IgD-negative memory B cell (primary cell): ENCODE results near the gene CPNE9. TPM values are rescaled to one million over a fixed set of nuclear protein-coding genes. Genes with fewer than 3 reads are reported as not detected.
A peak's percentile ranks its signal among the peaks of the same experiment; 100 is the strongest.
"Not testable (repeated sequence)": the region's sequence is repeated elsewhere in the genome, so short reads cannot be mapped to it uniquely, and the experiment has no call there.

ENCODE experiments used
- H3K27ac Mint-ChIP-seq, 3 donors: one replicate each; pipeline ENCODE4 v1.8.0; 2020 to 2022; ENCODE audit warnings: mild to moderate bottlenecking in 3 of 3, mixed read lengths in 3 of 3, moderate library complexity in 1 of 3
- H3K27me3 Mint-ChIP-seq: one replicate; pipeline ENCODE4 v1.8.0; 2021; ENCODE audit warnings: mixed read lengths
- H3K36me3 Mint-ChIP-seq: one replicate; pipeline ENCODE4 v1.8.0; 2020; ENCODE audit warnings: mild to moderate bottlenecking, mixed read lengths
- H3K4me1 Mint-ChIP-seq, 3 donors: one replicate each; pipeline ENCODE4 v1.8.0; 2020 to 2022; ENCODE audit warnings: mixed read lengths in 3 of 3, mild to moderate bottlenecking in 1 of 3
- H3K4me3 Mint-ChIP-seq, 4 donors: one replicate each; pipeline ENCODE4 v1.8.0; 2020 to 2022; ENCODE audit warnings: mild to moderate bottlenecking in 4 of 4, mixed read lengths in 4 of 4, moderate library complexity in 3 of 4
- H3K9me3 Mint-ChIP-seq, 3 donors: one replicate each; pipeline ENCODE4 v1.8.0; 2020 to 2021; ENCODE audit warnings: mixed read lengths in 3 of 3, mild to moderate bottlenecking in 1 of 3
- polyA plus RNA-seq: library from polyadenylated mRNA; unstranded; fragments of 300-500 nt; fragmentation: Illumina TruSeq; gene quantifications from one replicate; pipeline ENCODE4 v1.2.3, GENCODE V29; 2021

CPNE9 gene
- polyA plus RNA-seq, 1 donor from 2014 or later = not detected

- Mint-ChIP-seq H3K4me3 (peak overlapping the region in 1 of 4 donors; percentile 2), H3K27me3 (no peaks in the 10 kb centered on the region), H3K9me3 (no peaks in the 10 kb centered on the region), H3K4me1 (peaks cover 0 to 3% (median 0%) of the 10 kb centered on the region in 3 donors), H3K27ac (no peak overlapping the region), H3K36me3 (peaks cover 5% of the 10 kb centered on the region)
Observed at GRCh38 chr3:9760779-9761505, 57.3 kb downstream of the CPNE9 start.

DNA sequence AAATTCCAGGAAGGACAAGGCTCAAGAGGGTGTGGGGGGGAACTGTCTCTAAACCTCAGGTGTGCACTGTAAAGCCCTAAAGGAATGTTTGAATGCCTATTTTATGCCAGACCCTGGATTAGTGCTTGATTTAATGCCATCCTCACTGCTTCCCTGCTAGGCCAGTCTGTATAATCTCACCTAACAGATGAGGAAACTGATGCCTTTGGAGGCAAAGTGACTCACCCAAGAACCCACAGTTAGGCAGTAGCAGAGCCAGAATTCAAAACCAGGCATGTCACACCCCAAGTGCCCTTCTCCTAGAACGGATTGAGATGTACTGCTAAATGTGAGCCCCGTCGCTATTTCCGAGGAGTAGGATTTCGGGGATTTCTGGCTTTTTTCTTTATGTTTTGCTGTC is 58.3 kb downstream of the CPNE9 start:
- H3K27me3 Mint-ChIP-seq = no peaks in the 10 kb centered on the region
- peaks cover 5% of the 10 kb centered on the region for H3K36me3 Mint-ChIP-seq
- no peak overlapping the region for H3K4me3 Mint-ChIP-seq
- no peak overlapping the region for H3K27ac Mint-ChIP-seq
- H3K4me1 Mint-ChIP-seq = peaks cover 0 to 3% (median under 1%) of the 10 kb centered on the region in 3 donors
- no peaks in the 10 kb centered on the region for H3K9me3 Mint-ChIP-seq

DNA sequence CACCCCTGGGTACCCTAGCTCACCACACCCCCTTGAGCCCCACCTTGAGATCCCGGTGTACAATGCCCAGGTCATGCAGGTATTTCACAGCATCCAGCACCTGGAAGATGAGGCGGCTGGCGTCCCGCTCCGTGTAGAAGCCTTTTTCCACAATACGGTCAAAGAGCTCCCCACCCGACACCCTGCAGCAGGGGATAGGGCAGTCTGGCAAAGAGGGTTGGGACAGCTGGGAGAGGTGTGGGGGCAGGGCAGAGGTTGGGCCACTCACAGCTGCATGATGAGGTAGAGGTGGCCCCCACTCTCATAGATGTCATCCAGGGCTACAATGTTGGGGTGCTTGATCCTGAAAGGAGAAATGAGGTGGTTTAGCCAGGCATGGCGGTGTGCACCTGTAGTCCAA is 59.2 kb downstream of the CPNE9 start:
- Mint-ChIP-seq H3K4me1 (peaks cover 3 to 7% (median 5%) of the 10 kb centered on the region in 3 donors), H3K9me3 (no peaks in the 10 kb centered on the region), H3K27me3 (no peaks in the 10 kb centered on the region), H3K4me3 (no peak overlapping the region), H3K27ac (peak overlapping the region in 1 of 3 donors; percentile 43), H3K36me3 (peaks cover 5% of the 10 kb centered on the region)

- no peak overlapping the region for H3K4me3 Mint-ChIP-seq
- H3K4me1 Mint-ChIP-seq = peaks cover 7 to 9% (median 8%) of the 10 kb centered on the region in 3 donors
- H3K27me3 Mint-ChIP-seq = peaks cover 6% of the 10 kb centered on the region
- H3K36me3 Mint-ChIP-seq = peaks cover 2% of the 10 kb centered on the region
- no peak overlapping the region for H3K27ac Mint-ChIP-seq
- H3K9me3 Mint-ChIP-seq = no peaks in the 10 kb centered on the region
Observed at GRCh38 chr3:9765865-9766264, 62.2 kb downstream of the CPNE9 start.

DNA sequence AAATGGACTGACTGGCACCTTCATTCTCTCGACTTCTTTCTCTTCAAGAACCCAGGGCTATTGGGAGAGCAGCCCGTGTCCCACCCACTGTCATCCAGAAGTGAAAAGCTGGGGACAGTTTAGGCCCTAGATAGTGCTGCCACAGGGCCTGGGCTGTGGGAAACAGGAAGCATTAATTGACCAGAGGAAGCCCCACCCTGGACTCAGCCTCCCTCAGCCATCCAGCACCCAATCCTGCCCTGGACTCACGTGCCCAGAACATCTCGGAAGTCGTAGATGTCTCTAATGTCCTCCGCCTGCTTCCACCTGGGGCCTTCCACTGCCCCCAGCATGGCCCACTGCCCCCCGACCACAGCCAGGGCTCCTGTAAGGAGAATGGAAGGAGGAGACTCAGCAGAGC is 63.8 kb downstream of the CPNE9 start:
- H3K27me3 Mint-ChIP-seq = peaks cover 8% of the 10 kb centered on the region
- H3K27ac Mint-ChIP-seq = no peak overlapping the region

DNA sequence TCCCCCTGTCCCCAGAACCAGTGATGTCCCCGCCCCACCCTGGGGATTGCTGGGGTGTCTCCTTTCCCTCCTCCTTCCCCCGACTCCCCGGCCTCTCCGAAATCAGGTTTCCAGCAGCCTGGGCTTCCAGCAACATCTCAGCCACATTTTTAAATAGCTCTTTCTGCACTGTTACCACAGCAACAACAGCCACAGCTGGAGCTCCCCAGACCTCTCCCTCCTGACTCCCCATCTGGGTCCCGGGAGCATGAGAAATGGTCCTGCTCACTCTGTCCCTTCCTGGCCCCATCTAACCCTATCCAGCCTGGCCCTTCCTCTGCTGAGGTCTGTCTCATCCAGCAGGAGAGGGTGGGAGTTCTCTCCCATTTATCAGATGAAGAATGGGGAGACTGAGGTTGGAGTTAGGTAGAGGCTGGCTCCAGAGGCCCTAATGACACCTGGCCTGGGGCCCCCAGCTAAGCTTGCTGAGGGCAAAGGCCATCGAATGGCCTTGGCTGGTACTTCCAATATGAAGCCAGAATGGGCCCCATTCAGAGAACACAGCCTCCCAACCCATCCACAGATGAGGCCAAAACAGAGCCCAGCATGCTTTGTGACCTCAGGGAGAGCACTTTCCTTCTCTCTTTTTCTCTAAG is 64.6 kb downstream of the CPNE9 start:
- H3K4me3 Mint-ChIP-seq = no peak overlapping the region
- no peak overlapping the region for H3K27ac Mint-ChIP-seq
- no peaks in the 10 kb centered on the region for H3K9me3 Mint-ChIP-seq
- peaks cover 2% of the 10 kb centered on the region for H3K36me3 Mint-ChIP-seq
- peaks cover 8 to 11% (median 9%) of the 10 kb centered on the region in 3 donors for H3K4me1 Mint-ChIP-seq
- peaks cover 8% of the 10 kb centered on the region for H3K27me3 Mint-ChIP-seq

More for the DNA sequence above, 63.8 kb downstream of the CPNE9 start:
- H3K9me3 Mint-ChIP-seq = no peaks in the 10 kb centered on the region
- H3K36me3 Mint-ChIP-seq = peaks cover 2% of the 10 kb centered on the region
- H3K4me3 Mint-ChIP-seq = peak overlapping the region in 1 of 4 donors; percentile 20
- H3K4me1 Mint-ChIP-seq = peaks cover 8 to 10% (median 9%) of the 10 kb centered on the region in 3 donors

DNA sequence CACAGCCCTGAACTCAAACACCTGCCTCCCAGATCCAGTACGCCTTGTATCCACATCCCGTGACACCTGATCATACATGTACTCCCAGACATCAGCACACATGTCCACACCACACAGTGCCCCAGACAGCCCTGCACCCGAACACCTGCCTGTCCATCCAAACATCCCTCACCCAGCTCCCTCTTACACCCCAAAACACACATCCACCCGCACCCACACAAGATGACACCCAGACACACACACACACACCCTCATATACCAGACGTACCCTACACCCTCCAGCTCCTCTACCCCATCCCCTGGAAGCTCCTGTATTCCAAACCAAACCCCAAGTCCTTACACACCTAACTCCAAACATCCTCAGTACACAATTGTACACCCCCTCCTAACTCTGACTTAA is 65.4 kb downstream of the CPNE9 start:
- H3K27ac Mint-ChIP-seq = no peak overlapping the region
- peaks cover 4% of the 10 kb centered on the region for H3K36me3 Mint-ChIP-seq
- no peaks in the 10 kb centered on the region for H3K9me3 Mint-ChIP-seq
- H3K27me3 Mint-ChIP-seq = peaks cover 8% of the 10 kb centered on the region
- peaks cover 9 to 11% (median 9%) of the 10 kb centered on the region in 3 donors for H3K4me1 Mint-ChIP-seq
- peak overlapping the region in 2 of 4 donors; percentile 68 to 91 for H3K4me3 Mint-ChIP-seq

- Mint-ChIP-seq H3K27me3 (peaks cover 8% of the 10 kb centered on the region), H3K4me3 (peak within 1 kb of the TSS in 3 of 4 donors; percentile 68 to 91 (median 76)), H3K9me3 (no peaks in the 10 kb centered on the region), H3K4me1 (peaks cover 9 to 11% (median 9%) of the 10 kb centered on the region in 3 donors), H3K36me3 (peaks cover 4% of the 10 kb centered on the region), H3K27ac (no peak within 1 kb of the TSS)
Observed at GRCh38 chr3:9769426-9770275, 66.0 kb downstream of the CPNE9 start, which contains the start of gene CAMK1. TSS of gene CAMK1 (minus strand) at chr3:9769947. CDS start at chr3:9767749, 2,198 bp downstream.

GRCh38 chr3:9770276-9770812 is 66.7 kb downstream of the CPNE9 start:
- peak overlapping the region in 3 of 4 donors; percentile 68 to 77 (median 76) for H3K4me3 Mint-ChIP-seq
- no peak overlapping the region for H3K27ac Mint-ChIP-seq
- no peaks in the 10 kb centered on the region for H3K9me3 Mint-ChIP-seq
- H3K27me3 Mint-ChIP-seq = peaks cover 8% of the 10 kb centered on the region
- peaks cover 4% of the 10 kb centered on the region for H3K36me3 Mint-ChIP-seq
- H3K4me1 Mint-ChIP-seq = peaks cover 9 to 11% (median 9%) of the 10 kb centered on the region in 3 donors

DNA sequence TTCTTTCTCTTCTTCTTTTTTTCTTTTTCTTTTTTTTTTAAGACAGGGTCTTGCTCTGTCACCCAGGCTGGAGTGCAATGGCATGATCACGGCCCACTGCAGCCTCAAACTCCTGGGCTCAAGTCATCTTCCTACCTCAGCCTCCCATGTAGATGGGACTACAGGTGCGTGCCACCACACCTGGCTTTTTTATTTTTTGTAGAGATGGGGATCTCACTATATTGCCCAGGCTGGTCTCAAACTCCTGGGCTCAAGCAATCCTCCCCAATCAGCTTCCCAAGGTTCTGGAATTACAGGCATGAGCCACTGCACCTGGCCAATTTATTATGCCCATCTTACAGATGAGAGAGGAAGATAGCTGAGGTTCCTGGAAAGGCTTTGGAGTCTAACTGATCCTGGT is 67.4 kb downstream of the CPNE9 start:
- H3K4me1 Mint-ChIP-seq = peaks cover 9 to 11% (median 11%) of the 10 kb centered on the region in 3 donors
- H3K27ac Mint-ChIP-seq, H3K9me3 Mint-ChIP-seq, H3K4me3 Mint-ChIP-seq, H3K36me3 Mint-ChIP-seq, H3K27me3 Mint-ChIP-seq: not testable (repeated sequence)

GRCh38 chr3:9776896-9777693 is 73.5 kb downstream of the CPNE9 start:
- Mint-ChIP-seq H3K4me3 (no peak overlapping the region), H3K27ac (peak overlapping the region in 1 of 3 donors; percentile 67), H3K36me3 (peaks cover 1% of the 10 kb centered on the region)

GRCh38 chr3:9777694-9778021 is 74.0 kb downstream of the CPNE9 start:
- Mint-ChIP-seq H3K9me3 (no peaks in the 10 kb centered on the region), H3K4me3 (peak overlapping the region in 1 of 4 donors; percentile 43), H3K27ac (peak overlapping the region in 1 of 3 donors; percentile 67), H3K36me3 (peaks cover 1% of the 10 kb centered on the region), H3K27me3 (no peaks in the 10 kb centered on the region), H3K4me1 (peaks cover 38 to 42% (median 40%) of the 10 kb centered on the region in 3 donors)

More at GRCh38 chr3:9776896-9777693, 73.5 kb downstream of the CPNE9 start:
- Mint-ChIP-seq H3K27me3 (no peaks in the 10 kb centered on the region), H3K4me1 (peaks cover 35 to 37% (median 36%) of the 10 kb centered on the region in 3 donors), H3K9me3 (no peaks in the 10 kb centered on the region)

DNA sequence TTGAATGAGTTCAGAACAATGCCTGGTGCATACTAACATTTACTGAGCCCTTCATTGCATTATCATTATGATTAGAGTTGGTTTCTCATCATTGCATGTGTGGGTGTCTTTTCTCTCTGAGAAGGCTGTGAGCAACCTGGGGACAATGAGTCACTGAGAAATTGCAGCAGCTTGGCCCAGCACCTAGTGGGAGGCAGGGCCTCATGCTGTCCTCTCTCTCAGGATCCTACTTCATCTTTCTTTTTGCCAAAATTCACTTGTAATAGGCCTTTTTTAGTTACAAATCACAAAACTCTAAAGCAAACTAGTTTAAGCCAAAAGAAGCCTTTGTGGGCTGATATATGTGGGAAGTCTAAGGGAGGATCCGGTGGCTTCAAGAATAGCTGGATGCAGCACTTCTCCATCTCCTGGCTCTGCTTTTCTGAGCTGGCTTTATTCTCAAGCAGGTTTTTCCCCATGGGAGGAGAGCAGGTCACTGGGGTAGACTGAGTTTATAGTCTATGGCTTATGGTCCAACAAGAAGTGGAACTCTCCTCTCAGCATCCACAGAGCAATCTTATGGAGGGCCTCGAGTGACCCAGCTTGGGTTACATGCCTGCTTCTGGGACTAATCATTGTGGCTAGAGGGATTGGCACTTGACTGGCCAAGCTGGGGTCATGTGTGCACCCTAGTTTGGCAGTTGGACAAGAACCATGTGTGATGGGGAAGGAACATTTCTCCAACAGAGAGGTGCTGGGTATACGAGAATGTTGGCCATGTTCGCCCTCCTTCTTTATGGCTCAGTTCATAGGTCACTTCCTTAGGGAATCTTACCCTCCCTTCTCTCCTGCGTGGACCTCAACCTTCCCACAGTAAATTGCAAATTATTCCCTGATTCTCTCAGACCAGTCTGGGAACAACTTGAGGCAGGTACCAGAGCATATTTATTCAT is 74.8 kb downstream of the CPNE9 start:
- peaks cover 42 to 46% (median 44%) of the 10 kb centered on the region in 3 donors for H3K4me1 Mint-ChIP-seq
- peak overlapping the region in 3 of 4 donors; percentile 14 to 88 (median 70) for H3K4me3 Mint-ChIP-seq
- H3K27me3 Mint-ChIP-seq = no peaks in the 10 kb centered on the region
- H3K36me3 Mint-ChIP-seq = peaks cover 1% of the 10 kb centered on the region
- H3K27ac Mint-ChIP-seq = peak overlapping the region in 1 of 3 donors; percentile 95
- no peaks in the 10 kb centered on the region for H3K9me3 Mint-ChIP-seq
